AG08395 (cell line): ENCODE data around the gene SPINT2.
"Not testable (repeated sequence)": the region's sequence is repeated elsewhere in the genome, so short reads cannot be mapped to it uniquely, and the experiment has no call there.

ENCODE experiments used
- DNase-seq: peaks from one replicate; pipeline ENCODE4 v3.0.0; 2012; ENCODE audit warnings: mixed read lengths, low spot score

The SPINT2 gene

GRCh38 chr19:38239816-38240215 lies 24.6 kb upstream of the SPINT2 start:
- no peak for DNase-seq

GRCh38 chr19:38243279-38243673 lies 21.1 kb upstream of the SPINT2 start:
- no peak for DNase-seq

- DNase-seq = no peak
These were observed 18.4 kb upstream of the SPINT2 start for GRCh38 chr19:38245826-38246498.

- DNase-seq = no peak
These were observed 17.2 kb upstream of the SPINT2 start for GRCh38 chr19:38247126-38247525.

- no peak for DNase-seq
These were observed 16.6 kb upstream of the SPINT2 start for GRCh38 chr19:38247734-38248268.

- no peak for DNase-seq
These were observed 16.0 kb upstream of the SPINT2 start for GRCh38 chr19:38248421-38248820.

- no peak for DNase-seq
These were observed 13.9 kb upstream of the SPINT2 start for GRCh38 chr19:38250428-38250820.

- DNase-seq = no peak
These were observed 13.4 kb upstream of the SPINT2 start for GRCh38 chr19:38250821-38251563.

GRCh38 chr19:38251564-38252051 lies 12.8 kb upstream of the SPINT2 start:
- DNase-seq = no peak

- no peak for DNase-seq
These were observed 12.0 kb upstream of the SPINT2 start for GRCh38 chr19:38252385-38252784.

GRCh38 chr19:38252941-38253691 lies 11.3 kb upstream of the SPINT2 start:
- DNase-seq = no peak

GRCh38 chr19:38253788-38254187 lies 10.6 kb upstream of the SPINT2 start:
- no peak for DNase-seq

GRCh38 chr19:38255383-38256014 lies 8.9 kb upstream of the SPINT2 start:
- DNase-seq = no peak

- not testable (repeated sequence) for DNase-seq
These were observed 2.4 kb upstream of the SPINT2 start for GRCh38 chr19:38261942-38262341.

GRCh38 chr19:38262585-38263268 lies 1.6 kb upstream of the SPINT2 start:
- no peak for DNase-seq

- peak; percentile 66 for DNase-seq
These were observed 486 bp upstream of the SPINT2 start for GRCh38 chr19:38263689-38264485.

GRCh38 chr19:38265213-38265861 lies 964 bp downstream of the SPINT2 start:
- no peak for DNase-seq

- DNase-seq = no peak
These were observed 1.6 kb downstream of the SPINT2 start for GRCh38 chr19:38265921-38266429.

GRCh38 chr19:38266981-38267597 lies 2.7 kb downstream of the SPINT2 start:
- DNase-seq = no peak
